Endothelial cell of umbilical vein (primary cell): ENCODE results near the gene TAP2. TPM values are rescaled to one million over a fixed set of nuclear protein-coding genes. Genes with fewer than 3 reads are reported as not detected.
"Not testable (repeated sequence)": the region's sequence is repeated elsewhere in the genome, so short reads cannot be mapped to it uniquely, and the experiment has no call there.

Experiments
- BruUV-seq: library from RNA; stranded (reverse); fragments of 400-500 nt; replicated peaks from 2 replicates; lab custom pipeline; 2021; lab: Mats Ljungman, UMichigan
- CTCF ChIA-PET: fragments of 300-600, 350-600 bp; sonication (Branson Sonifier 250); formaldehyde crosslinking; loops from one replicate; lab custom pipeline; 2021; ENCODE audit warnings: antibody characterized with exemption, inconsistent platforms; lab: Charles Lee
- POLR2A ChIA-PET: fragments of 300-600, 350-600 bp; sonication (Branson Sonifier 250); formaldehyde crosslinking; loops from one replicate; lab custom pipeline; 2021; ENCODE audit warnings: antibody characterized with exemption, inconsistent platforms; lab: Charles Lee
- DNase-seq: peaks from one replicate; pipeline ENCODE4 v3.0.0-alpha.2; 2011; ENCODE audit warnings: low read depth, low spot score
- FAIRE-seq: peaks from 2 replicates; lab custom pipeline; 2011; peaks lifted over from hg19 to GRCh38; lab: Jason Lieb, UNC
- H2AFZ ChIP-seq: 2 replicates; pipeline ENCODE4 v1.6.0; 2012; ENCODE audit warnings: low read depth, low read length, control low read depth, inconsistent platforms
- H3K27ac ChIP-seq: 2 replicates; pipeline ENCODE4 v1.5.1; 2011; ENCODE audit warnings: low read depth, mild to moderate bottlenecking, control low read depth, low read length, moderate library complexity; ENCODE audit not compliant: insufficient read depth
- H3K27me3 ChIP-seq, 2 experiments: 2 replicates each; pipeline versions ENCODE4 v1.6.0 to v1.6.1; 2011; ENCODE audit warnings: low read length in 2 of 2, mixed read lengths in 1 of 2; ENCODE audit not compliant: control insufficient read depth in 2 of 2, insufficient read depth in 2 of 2
- H3K36me3 ChIP-seq, 2 experiments: 2 replicates in 1 of 2; 3 replicates in 1 of 2; pipeline ENCODE4 v1.5.1; 2011; ENCODE audit warnings: low read length in 2 of 2, mild to moderate bottlenecking in 1 of 2, moderate library complexity in 1 of 2; ENCODE audit not compliant: control insufficient read depth in 2 of 2, insufficient read depth in 2 of 2; ENCODE audit errors: extremely low read depth in 1 of 2
- H3K4me1 ChIP-seq: 3 replicates; pipeline ENCODE4 v1.5.1; 2011; ENCODE audit warnings: mild to moderate bottlenecking, low read length; ENCODE audit not compliant: control insufficient read depth, insufficient read depth; ENCODE audit errors: extremely low read depth
- H3K4me2 ChIP-seq: 2 replicates; pipeline ENCODE4 v1.6.1; 2011; ENCODE audit warnings: low read length, control low read depth, mixed read lengths; ENCODE audit not compliant: insufficient read depth
- H3K4me3 ChIP-seq, 3 experiments: fragments of 200-600 bp in 1 of 3; sonication (generic), shearing (Covaris generic) in 1 of 3; replicated peaks in 1 of 3; 2 replicates each; pipeline ENCODE4 v1.5.1; 2011 to 2016; ENCODE audit warnings: control low read depth in 3 of 3, low read length in 3 of 3, mild to moderate bottlenecking in 2 of 3, inconsistent platforms in 1 of 3, low read depth in 1 of 3, moderate library complexity in 1 of 3; ENCODE audit not compliant: insufficient read depth in 1 of 3
- H3K79me2 ChIP-seq: 2 replicates; pipeline ENCODE4 v1.6.0; 2012; ENCODE audit warnings: low read length, inconsistent platforms; ENCODE audit not compliant: control insufficient read depth, insufficient read depth
- H3K9ac ChIP-seq: replicated peaks from 2 replicates; pipeline ENCODE3; 2011; ENCODE audit warnings: low read length, control low read depth; ENCODE audit not compliant: insufficient read depth; ENCODE audit errors: extremely low read depth
- H3K9me1 ChIP-seq: replicated peaks from 3 replicates; pipeline ENCODE4 v1.6.0; 2011; ENCODE audit warnings: mild to moderate bottlenecking, low read length; ENCODE audit not compliant: control insufficient read depth, insufficient read depth; ENCODE audit errors: extremely low read depth
- H3K9me3 ChIP-seq: replicated peaks from 2 replicates; pipeline ENCODE4 v1.5.1; 2012; ENCODE audit warnings: low read length, inconsistent platforms; ENCODE audit not compliant: control insufficient read depth, insufficient read depth
- H4K20me1 ChIP-seq: replicated peaks from 2 replicates; pipeline ENCODE3; 2011; ENCODE audit warnings: mild to moderate bottlenecking, low read length; ENCODE audit not compliant: control insufficient read depth, insufficient read depth; ENCODE audit errors: extremely low read depth
- POLR2AphosphoS5 ChIP-seq: IDR thresholded peaks from 2 replicates; pipeline ENCODE4 v1.6.1; 2012; ENCODE audit warnings: low read depth, mild to moderate bottlenecking, control low read depth, low read length, moderate library complexity; ENCODE audit not compliant: insufficient read depth
- dilution Hi-C: fragments of 300-500 bp; cut with MboI; formaldehyde crosslinking; loops from one replicate; pipeline ENCODE4 v1.15.0; 2019; ENCODE audit warnings: low sequenced_read_pairs; ENCODE audit not compliant: extremely low pct_ligation_motif_present
- intact Hi-C: fragments of 100-400 bp; cut with micrococcal nuclease; formaldehyde crosslinking; loops from one replicate; pipeline ENCODE4 v1.10.0; 2022
- polyA plus RNA-seq, 4 experiments: library from polyadenylated mRNA; depleted of rRNA in 3 of 4; stranded (reverse) in 3 of 4; unstranded in 1 of 4; fragments of >200 nt; gene quantifications; 2 replicates each; pipeline versions ENCODE4 v1.2.1 to v1.2.3, GENCODE V29; 2011 to 2012; ENCODE audit warnings: missing spikeins in 1 of 4
- total RNA-seq: library from RNA; stranded (reverse); gene quantifications from 2 replicates; pipeline ENCODE4 v1.2.3, GENCODE V29; 2021

TAP2 gene
- total and polyA plus RNA-seq, 2 donors (not counting 3 experiments of a cell fraction or from before 2014, with no cell fraction given): 18.4 to 57.8 TPM

- H3K4me3 ChIP-seq, H3K36me3 ChIP-seq, H3K4me2 ChIP-seq, DNase-seq, BruUV-seq, H3K9me3 ChIP-seq, H3K9me1 ChIP-seq, intact Hi-C loops, H3K79me2 ChIP-seq, H3K9ac ChIP-seq, H4K20me1 ChIP-seq, POLR2A ChIA-PET, H2AFZ ChIP-seq, dilution Hi-C loops, FAIRE-seq, H3K4me1 ChIP-seq, H3K27ac ChIP-seq: not testable (repeated sequence)
- H3K27me3 ChIP-seq: peaks cover 14 to 47% of the 10 kb centered on the region in 2 experiments
- CTCF ChIA-PET: interaction anchor here (2.4 kb wide), 1 partner anchor 63 kb away, joined by 11 read pairs; no protein-coding TSS in a partner anchor
Observed at GRCh38 chr6:32805404-32805803, 33.1 kb downstream of the TAP2 start.

- FAIRE-seq: no peak
- intact Hi-C loops: no loop called here
- POLR2A ChIA-PET: interaction anchor here (0.6 kb wide), 1 partner anchor 117 kb away, joined by 3 read pairs; no protein-coding TSS in a partner anchor
Observed at GRCh38 chr6:32803416-32803815, 35.1 kb downstream of the TAP2 start.

More at GRCh38 chr6:32803416-32803815, 35.1 kb downstream of the TAP2 start:
- TF ChIP-seq POLR2AphosphoS5: no peak
- Histone ChIP-seq H2AFZ (no peak overlapping the region), H3K4me3 (no peak overlapping the region), H3K4me2 (no peak overlapping the region), H3K36me3 (no peaks in the 10 kb centered on the region), H3K27ac (no peak overlapping the region), H3K9ac (no peak overlapping the region), H3K27me3 (peaks cover 29 to 60% of the 10 kb centered on the region in 2 experiments), H3K4me1 (no peaks in the 10 kb centered on the region), H3K79me2 (no peaks in the 10 kb centered on the region), H3K9me1 (no peaks in the 10 kb centered on the region), H4K20me1 (no peaks in the 10 kb centered on the region), H3K9me3 (no peaks in the 10 kb centered on the region)
- DNase-seq: no peak
- dilution Hi-C loops: no loop called here
- CTCF ChIA-PET: interaction anchor here (1.9 kb wide), 1 partner anchor 65 kb away, joined by 13 read pairs; no protein-coding TSS in a partner anchor
- BruUV-seq: no TSS peak
